HG03175 (cell line): ENCODE measurements around the gene FOCAD.

Source experiments
- ATAC-seq: cut with Tn5 transposase; IDR thresholded peaks from one replicate; pipeline ENCODE4 v1.9.1; 2021; ENCODE audit warnings: mild to moderate bottlenecking, moderate library complexity; ENCODE audit not compliant: unreplicated experiment

The FOCAD gene

DNA sequence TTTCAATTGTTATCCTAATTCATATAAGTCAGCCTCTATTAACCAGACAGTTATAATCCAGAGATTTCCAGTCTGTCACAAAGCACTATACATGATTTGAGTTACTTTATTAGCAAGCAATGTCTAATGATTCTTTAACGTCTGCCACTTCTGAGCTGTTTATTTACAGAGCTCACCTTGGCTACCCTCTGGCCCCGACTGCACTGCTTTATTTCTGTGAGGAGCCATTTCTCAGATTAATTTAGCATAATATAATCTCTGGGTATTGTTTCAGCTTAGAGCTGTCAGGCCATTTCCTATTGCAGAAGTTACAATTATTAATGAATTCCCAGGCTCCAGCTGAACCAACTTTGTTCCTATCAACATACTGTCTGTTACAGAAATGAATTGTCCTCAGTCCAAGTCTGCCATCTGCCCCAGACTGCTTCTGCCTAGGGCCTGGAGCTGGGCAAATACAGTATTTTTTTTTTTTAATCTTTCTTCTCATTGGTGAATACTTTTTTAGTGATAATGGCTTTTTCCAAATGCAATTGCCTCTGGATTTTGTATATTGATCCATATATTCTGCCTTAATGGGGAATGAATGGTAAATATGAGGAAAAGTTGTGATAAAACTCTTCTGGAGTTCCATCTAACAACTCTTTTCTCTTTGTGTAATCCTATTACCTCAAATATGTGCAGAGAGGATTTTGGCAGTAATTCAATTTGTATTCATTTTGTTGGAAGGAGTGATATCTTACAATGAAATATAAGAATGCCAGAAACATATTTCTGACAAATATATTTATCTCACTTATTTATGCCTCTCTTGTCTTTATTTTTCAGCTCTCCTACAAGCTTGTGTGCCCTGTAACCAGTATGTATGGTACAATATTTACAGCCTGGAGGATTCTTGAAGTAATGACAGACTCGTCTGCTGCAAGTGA lies 104.7 kb downstream of the FOCAD start:
- ATAC-seq, result no peak

- no peak for ATAC-seq
Measured at GRCh38 chr9:20790721-20791120, 106.7 kb downstream of the FOCAD start.

- no peak for ATAC-seq
Measured at GRCh38 chr9:20791682-20792081, 107.6 kb downstream of the FOCAD start.

DNA sequence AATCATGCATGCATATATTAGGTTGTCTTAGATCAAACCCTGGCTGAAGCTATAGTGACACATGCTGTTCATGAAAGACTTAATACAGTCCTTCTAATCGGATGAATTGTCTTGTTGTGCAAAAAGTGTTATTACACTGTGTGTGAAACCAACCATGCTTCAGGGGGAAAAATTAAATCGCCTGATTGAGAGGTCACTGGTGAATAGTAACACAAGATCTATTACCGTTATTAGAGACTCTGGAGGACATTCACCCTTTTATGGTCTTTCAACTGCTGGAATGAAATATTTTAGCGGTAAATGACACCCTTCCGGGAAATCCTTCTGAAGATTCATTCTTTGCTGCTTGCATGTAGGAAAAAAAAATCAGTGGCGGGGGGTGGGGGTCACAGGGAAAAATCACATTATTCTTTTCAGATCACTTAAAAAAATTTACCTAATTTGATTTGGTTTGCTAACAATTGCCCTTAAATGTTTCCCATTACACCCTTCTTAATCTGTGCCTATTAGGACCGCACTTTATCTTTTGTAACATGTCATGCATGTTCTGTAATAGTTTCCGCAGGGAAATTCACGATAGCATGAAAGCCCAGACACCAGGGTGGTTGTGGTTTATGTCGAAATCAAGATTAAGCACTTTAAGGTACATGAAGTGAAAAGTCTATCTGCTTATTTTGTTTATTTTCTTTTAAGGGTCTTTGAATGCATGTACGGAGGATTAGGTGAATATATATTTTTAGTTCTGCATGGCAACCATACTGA lies 120.6 kb downstream of the FOCAD start:
- no peak for ATAC-seq

DNA sequence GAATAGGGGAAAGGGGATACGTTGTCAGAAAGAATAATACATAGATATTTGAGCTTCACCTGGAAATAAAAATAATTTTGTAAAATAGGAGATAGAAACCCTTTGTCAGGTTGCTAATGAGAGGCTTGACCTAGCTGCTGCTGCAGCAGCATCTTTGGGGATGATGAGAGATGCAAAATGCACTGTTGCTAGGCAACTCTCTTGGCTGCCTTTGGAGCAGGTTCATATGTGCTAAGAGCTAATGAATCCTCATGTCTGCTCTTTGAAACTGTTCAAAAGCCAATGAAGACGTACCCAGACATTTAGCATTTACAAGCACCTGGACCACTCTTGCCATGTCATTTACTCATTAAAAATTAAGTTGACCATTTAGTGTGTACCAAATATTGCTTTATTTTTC lies 121.7 kb downstream of the FOCAD start:
- ATAC-seq, result no peak

GRCh38 chr9:20808002-20808401 lies 123.9 kb downstream of the FOCAD start:
- ATAC-seq, result no peak

DNA sequence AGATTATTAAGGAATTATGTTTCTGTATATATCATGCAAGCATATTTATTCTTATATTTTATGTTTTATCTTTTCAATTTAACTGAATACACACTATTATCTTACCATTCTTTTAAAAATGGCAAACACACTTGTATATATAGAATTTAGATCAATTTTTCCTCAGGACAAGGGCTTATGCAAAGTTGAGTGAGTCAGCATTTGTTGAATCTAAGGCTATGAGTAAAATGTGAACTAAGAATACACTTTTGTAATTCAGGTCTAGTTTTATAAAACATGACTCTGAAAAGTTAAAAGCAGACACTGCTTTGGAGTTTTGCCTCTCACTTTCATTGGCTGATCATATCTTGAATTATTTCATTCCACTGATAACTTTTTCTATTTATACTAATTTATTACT lies 127.8 kb downstream of the FOCAD start:
- ATAC-seq, result no peak

DNA sequence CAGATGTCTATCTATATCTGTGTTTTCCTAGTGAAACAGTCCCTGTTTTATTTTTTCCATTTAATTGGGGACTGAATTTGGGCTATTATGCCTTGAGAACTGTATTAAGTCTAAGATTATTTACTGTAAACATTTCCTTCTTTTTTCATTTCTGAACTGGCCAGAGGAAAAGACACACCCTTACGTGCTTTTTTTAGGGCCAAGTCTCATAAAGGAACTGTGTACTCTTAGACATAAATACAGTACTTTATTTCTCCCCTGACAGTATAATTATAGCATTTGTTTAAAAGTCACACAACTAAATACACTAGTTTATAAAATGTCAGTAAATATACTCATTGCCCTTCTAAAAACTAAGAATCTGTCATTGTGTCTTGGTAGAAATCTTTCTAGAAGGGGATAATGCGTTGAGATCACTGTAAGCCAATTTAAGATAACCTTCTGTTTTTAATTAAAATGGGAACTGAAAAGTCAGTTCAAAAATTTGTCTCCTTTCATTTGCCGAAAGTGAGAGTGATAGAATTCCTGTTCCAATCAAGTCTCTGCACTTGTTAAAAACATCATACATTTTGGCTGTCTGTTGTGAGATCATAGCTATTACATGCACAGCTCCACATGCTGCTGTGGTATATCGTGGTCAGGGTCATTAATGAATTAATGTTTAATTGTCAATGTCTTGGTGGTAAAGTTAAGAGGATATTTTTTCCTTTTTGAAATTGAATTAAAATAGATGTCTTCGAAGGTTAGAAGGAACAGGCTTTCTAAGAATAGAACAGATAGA lies 132.1 kb downstream of the FOCAD start:
- ATAC-seq, result no peak

DNA sequence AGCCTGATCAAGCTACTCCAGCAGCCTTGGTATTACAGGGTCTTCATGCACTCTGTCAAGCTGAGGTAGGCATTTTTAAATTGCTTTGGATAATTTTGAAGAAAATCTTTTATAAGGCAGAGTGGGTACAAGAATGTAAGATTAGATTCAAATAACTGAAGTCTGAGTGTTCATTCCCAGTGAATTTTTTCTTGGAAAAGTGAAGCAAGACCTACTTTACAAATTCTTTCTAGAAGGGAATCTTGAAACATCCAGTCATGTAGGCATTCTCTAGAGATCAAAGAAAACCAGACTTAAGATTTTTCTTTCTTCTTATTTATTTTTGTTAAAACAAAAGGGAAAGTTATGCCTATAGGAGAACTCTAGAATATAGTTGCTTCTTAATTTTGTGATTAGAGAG lies 139.0 kb downstream of the FOCAD start:
- no peak for ATAC-seq

- ATAC-seq, result no peak
Measured at GRCh38 chr9:20831028-20831427, 147.0 kb downstream of the FOCAD start.

DNA sequence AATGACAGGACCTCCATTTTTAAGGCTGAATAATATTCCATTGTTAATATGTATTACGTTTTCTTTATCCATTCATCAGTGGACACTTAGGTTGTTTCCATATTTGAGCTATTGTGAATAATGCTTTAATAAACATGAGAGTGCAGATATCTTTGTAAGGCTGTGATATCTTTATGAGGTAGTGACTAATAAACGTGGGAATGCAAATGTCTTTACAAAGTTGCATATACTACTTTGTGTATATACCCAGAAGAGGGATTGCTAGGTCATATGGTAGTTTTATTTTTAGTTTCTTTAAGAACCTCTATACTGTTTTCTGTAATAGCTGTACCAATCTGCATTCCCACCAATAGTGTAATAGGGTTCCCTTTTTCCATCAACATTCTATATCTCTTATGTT lies 148.7 kb downstream of the FOCAD start:
- ATAC-seq, result no peak

DNA sequence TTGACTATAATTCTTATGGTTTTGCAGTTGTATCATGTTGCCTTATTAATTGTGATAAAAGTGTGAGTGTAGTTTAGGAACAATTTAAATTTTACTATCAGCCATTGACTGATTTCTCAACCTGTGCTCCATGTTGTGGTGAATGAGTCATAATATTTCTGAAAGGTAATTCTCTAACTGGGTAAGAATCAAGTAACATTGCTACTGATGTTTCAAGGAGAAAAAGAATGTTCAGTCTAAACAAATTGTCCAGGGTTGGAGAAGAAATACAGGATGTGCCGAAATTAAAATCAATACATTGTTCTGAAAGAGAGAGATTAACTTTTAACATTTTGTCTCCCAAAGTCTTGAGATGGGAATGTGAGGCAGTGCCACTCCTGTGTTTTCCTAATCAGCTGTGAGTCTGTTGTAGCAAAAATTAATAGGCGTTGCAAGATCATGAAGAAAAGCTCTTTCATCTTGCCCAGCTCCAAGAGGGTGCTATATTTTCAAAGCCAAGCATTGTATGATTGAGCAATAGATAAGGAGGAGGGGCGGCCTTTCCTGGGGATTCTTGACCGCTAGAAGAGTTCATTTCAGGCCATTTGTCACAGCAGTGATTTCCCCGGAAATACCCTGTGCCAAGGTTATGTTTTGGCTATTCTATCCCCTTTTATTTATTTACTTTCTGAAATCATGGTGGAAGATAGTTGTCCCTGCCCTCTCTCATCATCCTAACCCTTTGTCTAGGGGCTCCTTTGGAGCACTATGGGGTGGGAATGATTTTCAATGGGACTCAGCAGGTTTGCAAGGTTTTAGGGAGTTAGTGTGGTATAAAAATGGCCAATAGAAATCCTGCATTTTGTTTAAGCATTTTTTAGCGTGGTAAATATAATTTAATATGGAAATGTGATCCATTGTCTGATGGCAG lies 151.6 kb downstream of the FOCAD start:
- no peak for ATAC-seq

- ATAC-seq, result no peak
Measured at GRCh38 chr9:20837166-20837565, 153.1 kb downstream of the FOCAD start.

DNA sequence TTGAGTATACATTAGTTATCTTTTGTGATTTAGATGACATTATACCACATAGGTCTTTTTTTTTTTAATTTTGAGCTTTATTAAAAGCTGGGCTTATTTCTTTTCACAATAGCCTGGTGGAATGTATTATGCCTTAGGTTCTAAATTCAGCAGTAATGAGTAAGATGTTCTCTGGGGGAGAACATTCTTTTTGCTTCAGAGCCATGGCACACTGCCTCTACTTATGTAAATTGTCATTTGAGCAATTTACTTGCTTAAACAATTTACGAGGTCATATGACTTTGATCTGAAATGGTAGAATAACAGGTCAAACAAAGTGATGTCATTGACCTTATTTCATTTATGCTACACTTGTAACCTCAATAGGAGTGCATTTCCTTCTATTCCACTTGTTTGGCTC lies 154.2 kb downstream of the FOCAD start:
- ATAC-seq, result no peak

GRCh38 chr9:20844916-20845315 lies 160.9 kb downstream of the FOCAD start:
- ATAC-seq, result no peak

DNA sequence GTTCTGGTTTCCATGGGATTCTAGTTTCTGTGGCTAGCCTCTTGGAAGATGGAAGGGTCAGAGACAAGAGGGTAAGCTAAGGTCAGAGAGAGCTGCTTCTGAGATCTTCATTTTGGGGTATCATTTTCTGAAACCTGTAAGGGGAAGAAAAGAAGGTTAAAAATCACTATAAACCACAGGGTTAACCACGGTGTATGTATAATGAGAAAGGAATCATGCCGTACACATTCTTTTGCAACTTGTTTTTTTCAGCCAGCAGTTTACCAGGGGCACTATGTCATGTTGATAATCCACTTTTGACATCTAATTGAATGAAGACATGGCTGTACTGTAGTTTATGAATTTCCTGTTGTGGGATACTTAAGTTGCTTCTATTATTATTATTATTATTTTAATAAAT lies 164.4 kb downstream of the FOCAD start:
- ATAC-seq, result no peak

GRCh38 chr9:20853866-20854265 lies 169.8 kb downstream of the FOCAD start:
- no peak for ATAC-seq

- no peak for ATAC-seq
Measured at GRCh38 chr9:20854444-20854843, 170.4 kb downstream of the FOCAD start.

- no peak for ATAC-seq
Measured at GRCh38 chr9:20863945-20864344, 179.9 kb downstream of the FOCAD start.

- no peak for ATAC-seq
Measured at GRCh38 chr9:20865347-20865746, 181.3 kb downstream of the FOCAD start.
